GM21367 (cell line): ENCODE measurements around the gene LGR6.
"Not testable (repeated sequence)": the region's sequence is repeated elsewhere in the genome, so short reads cannot be mapped to it uniquely, and the experiment has no call there.

Experiments
- ATAC-seq: cut with Tn5 transposase; IDR thresholded peaks from one replicate; pipeline ENCODE4 v1.9.1; 2021; ENCODE audit not compliant: unreplicated experiment

LGR6 gene

GRCh38 chr1:202193614-202194327 is at the start of gene LGR6:
LGR6 (plus strand) TSS chr1:202193799; CDS start chr1:202193990, 191 bp downstream.
- ATAC-seq = no peak

- ATAC-seq = peak; percentile 60
Observed at GRCh38 chr1:202144402-202145067, 49.1 kb upstream of the LGR6 start, which contains the start of gene ARL8A. ARL8A (minus strand) TSS chr1:202144737; CDS start chr1:202144572, 165 bp downstream.

GRCh38 chr1:202145068-202145743 is 48.4 kb upstream of the LGR6 start:
- ATAC-seq = no peak

- not testable (repeated sequence) for ATAC-seq
Observed at GRCh38 chr1:202145744-202146140, 47.9 kb upstream of the LGR6 start.

- no peak for ATAC-seq
Observed at GRCh38 chr1:202146279-202146678, 47.3 kb upstream of the LGR6 start.

- no peak for ATAC-seq
Observed at GRCh38 chr1:202146993-202147392, 46.6 kb upstream of the LGR6 start.

- no peak for ATAC-seq
Observed at GRCh38 chr1:202148391-202148790, 45.2 kb upstream of the LGR6 start.

- no peak for ATAC-seq
Observed at GRCh38 chr1:202149566-202149965, 44.0 kb upstream of the LGR6 start.

GRCh38 chr1:202150187-202150586 is 43.4 kb upstream of the LGR6 start:
- ATAC-seq = no peak

- ATAC-seq = no peak
Observed at GRCh38 chr1:202150602-202151001, 43.0 kb upstream of the LGR6 start.

GRCh38 chr1:202151045-202151444 is 42.6 kb upstream of the LGR6 start:
- ATAC-seq = no peak

- no peak for ATAC-seq
Observed at GRCh38 chr1:202152399-202152798, 41.2 kb upstream of the LGR6 start.

GRCh38 chr1:202153284-202153683 is 40.3 kb upstream of the LGR6 start:
- ATAC-seq = no peak

GRCh38 chr1:202154148-202154765 is 39.3 kb upstream of the LGR6 start:
- ATAC-seq = no peak

- no peak for ATAC-seq
Observed at GRCh38 chr1:202154766-202155477, 38.7 kb upstream of the LGR6 start.

GRCh38 chr1:202155478-202156021 is 38.0 kb upstream of the LGR6 start:
- ATAC-seq = no peak

GRCh38 chr1:202156590-202156989 is 37.0 kb upstream of the LGR6 start:
- ATAC-seq = no peak

- no peak for ATAC-seq
Observed at GRCh38 chr1:202157945-202158344, 35.7 kb upstream of the LGR6 start.

GRCh38 chr1:202158810-202159533 is 34.6 kb upstream of the LGR6 start:
- ATAC-seq = no peak
